ENCODE data around the gene PTCH2.

Gene PTCH2

GRCh38 chr1:44790968-44791801 lies 51.9 kb downstream of the PTCH2 start:
- H3K27me3 ChIP-seq (ENCODE audit: insufficient read depth, poor library complexity, severe bottlenecking) = no peaks in the 10 kb centered on the region
- H3K4me3 ChIP-seq (replicated peaks; ENCODE audit: insufficient read depth, low read length) = no peak overlapping the region
- no peak overlapping the region for H3K27ac ChIP-seq (replicated peaks)
- no peak for DNase-seq (ENCODE audit: low read depth in 1 of 2, low spot score in 1 of 2)
- TF ChIP-seq GABPA (IDR thresholded peaks at IDR 0.05; ENCODE audit: low read depth) (no peak), POLR2AphosphoS5 (IDR thresholded peaks at IDR 0.05; ENCODE audit: low read depth) (no peak), SPI1 (IDR thresholded peaks at IDR 0.05; ENCODE audit: borderline replicate concordance, low read depth) (no peak), CTCF (IDR thresholded peaks at IDR 0.05; ENCODE audit: insufficient read depth, low read length) (no peak), REST (IDR thresholded peaks at IDR 0.05; ENCODE audit: insufficient replicate concordance, low read depth) (no peak)

- DNase-seq (ENCODE audit: low read depth in 1 of 2, low spot score in 1 of 2) = no peak
- TF ChIP-seq POLR2AphosphoS5 (IDR thresholded peaks at IDR 0.05; ENCODE audit: low read depth) = no peak
- TF ChIP-seq GABPA (IDR thresholded peaks at IDR 0.05; ENCODE audit: low read depth) = no peak
- TF ChIP-seq SPI1 (IDR thresholded peaks at IDR 0.05; ENCODE audit: borderline replicate concordance, low read depth) = no peak
- no peak for TF ChIP-seq REST (IDR thresholded peaks at IDR 0.05; ENCODE audit: insufficient replicate concordance, low read depth)
- TF ChIP-seq CTCF (IDR thresholded peaks at IDR 0.05; ENCODE audit: insufficient read depth, low read length) = no peak
These were observed 54.8 kb downstream of the PTCH2 start, which contains the start of gene BEST4 for GRCh38 chr1:44788120-44788860. Gene BEST4, minus strand, starts transcription at chr1:44788170. Its CDS starts 465 bp downstream, at chr1:44787705.

GRCh38 chr1:44787506-44787905 lies 55.5 kb downstream of the PTCH2 start:
- DNase-seq (ENCODE audit: low read depth in 1 of 2, low spot score in 1 of 2) = no peak
- no peak for TF ChIP-seq CTCF (IDR thresholded peaks at IDR 0.05; ENCODE audit: insufficient read depth, low read length)
- no peak for TF ChIP-seq POLR2AphosphoS5 (IDR thresholded peaks at IDR 0.05; ENCODE audit: low read depth)
- no peak for TF ChIP-seq GABPA (IDR thresholded peaks at IDR 0.05; ENCODE audit: low read depth)
- no peak for TF ChIP-seq SPI1 (IDR thresholded peaks at IDR 0.05; ENCODE audit: borderline replicate concordance, low read depth)
- no peak for TF ChIP-seq REST (IDR thresholded peaks at IDR 0.05; ENCODE audit: insufficient replicate concordance, low read depth)
- no peak overlapping the region for H3K4me3 ChIP-seq (replicated peaks; ENCODE audit: insufficient read depth, low read length)

More at GRCh38 chr1:44788120-44788860, 54.8 kb downstream of the PTCH2 start, which contains the start of gene BEST4:
- Histone ChIP-seq H3K27ac (replicated peaks) (no peak within 1 kb of the TSS), H3K27me3 (ENCODE audit: insufficient read depth, poor library complexity, severe bottlenecking) (no peaks in the 10 kb centered on the region), H3K4me3 (replicated peaks; ENCODE audit: insufficient read depth, low read length) (no peak within 1 kb of the TSS)

More at GRCh38 chr1:44787506-44787905, 55.5 kb downstream of the PTCH2 start:
- no peaks in the 10 kb centered on the region for H3K27me3 ChIP-seq (ENCODE audit: insufficient read depth, poor library complexity, severe bottlenecking)
- H3K27ac ChIP-seq (replicated peaks) = no peak overlapping the region

Measured in HL-60 (cell line).